ENCODE measurements around the gene FUS. TPM values are rescaled to one million over a fixed set of nuclear protein-coding genes. Genes with fewer than 3 reads are reported as not detected.

Gene FUS
- total RNA-seq, 1 experiment from 2014 or later: 14.4 TPM

Other genes starting within 250 kb of the FUS start
- 46.4 and 50.8 TPM in 2 replicates for gene ORAI3, start 231.1 kb upstream of the FUS start, total RNA-seq (2014; rRNA removed; shearing (Covaris generic))
- gene SETD1A, start 222.4 kb upstream of the FUS start, total RNA-seq (2014; rRNA removed; shearing (Covaris generic)): 3.5 and 3.8 TPM in 2 replicates
- gene HSD3B7, start 194.9 kb upstream of the FUS start, total RNA-seq (2014; rRNA removed; shearing (Covaris generic)): 30.4 and 33.8 TPM in 2 replicates
- gene STX1B, start 169.5 kb upstream of the FUS start, total RNA-seq (2014; rRNA removed; shearing (Covaris generic)): 0.26 and 3.5 TPM in 2 replicates
- gene STX4, start 146.6 kb upstream of the FUS start, total RNA-seq (2014; rRNA removed; shearing (Covaris generic)): 35.2 and 40.0 TPM in 2 replicates
- gene ZNF668, start 105.9 kb upstream of the FUS start, total RNA-seq (2014; rRNA removed; shearing (Covaris generic)): 31.2 and 35.5 TPM in 2 replicates
- 10.3 and 11.5 TPM in 2 replicates for gene ZNF646, start 105.7 kb upstream of the FUS start, total RNA-seq (2014; rRNA removed; shearing (Covaris generic))
- 2.0 and 3.5 TPM in 2 replicates for gene PRSS53, start 91.2 kb upstream of the FUS start, total RNA-seq (2014; rRNA removed; shearing (Covaris generic))
- gene VKORC1, start 85.3 kb upstream of the FUS start, total RNA-seq (2014; rRNA removed; shearing (Covaris generic)): 137 and 164 TPM in 2 replicates
- gene BCKDK, start 71.8 kb upstream of the FUS start, total RNA-seq (2014; rRNA removed; shearing (Covaris generic)): 28.6 and 38.1 TPM in 2 replicates
- gene KAT8, start 62.5 kb upstream of the FUS start, total RNA-seq (2014; rRNA removed; shearing (Covaris generic)): 46.6 and 55.6 TPM in 2 replicates
- 2.9 and 4.2 TPM in 2 replicates for gene PRSS8, start 44.4 kb upstream of the FUS start, total RNA-seq (2014; rRNA removed; shearing (Covaris generic))
- gene PRSS36, start 30.1 kb upstream of the FUS start, total RNA-seq (2014; rRNA removed; shearing (Covaris generic)): 0.41 and 0.55 TPM in 2 replicates
- gene PYCARD, start 22.6 kb downstream of the FUS start, total RNA-seq (2014; rRNA removed; shearing (Covaris generic)): not detected in 2 replicates
- gene TRIM72, start 34.0 kb downstream of the FUS start, total RNA-seq (2014; rRNA removed; shearing (Covaris generic)): under 0.01 and 0.02 TPM in 2 replicates
- not detected in 2 replicates for gene PYDC1, start 37.0 kb downstream of the FUS start, total RNA-seq (2014; rRNA removed; shearing (Covaris generic))
- gene ITGAM, start 79.8 kb downstream of the FUS start, total RNA-seq (2014; rRNA removed; shearing (Covaris generic)): 1.0 and 3.1 TPM in 2 replicates
- gene ITGAX, start 175.0 kb downstream of the FUS start, total RNA-seq (2014; rRNA removed; shearing (Covaris generic)): 1.5 and 4.1 TPM in 2 replicates
- gene ITGAD, start 213.2 kb downstream of the FUS start, total RNA-seq (2014; rRNA removed; shearing (Covaris generic)): not detected in 2 replicates
- gene COX6A2, start 248.2 kb downstream of the FUS start, total RNA-seq (2014; rRNA removed; shearing (Covaris generic)): not detected in 2 replicates

All from A172 (cell line).